ENCODE measurements around the gene VASH2.

DNA sequence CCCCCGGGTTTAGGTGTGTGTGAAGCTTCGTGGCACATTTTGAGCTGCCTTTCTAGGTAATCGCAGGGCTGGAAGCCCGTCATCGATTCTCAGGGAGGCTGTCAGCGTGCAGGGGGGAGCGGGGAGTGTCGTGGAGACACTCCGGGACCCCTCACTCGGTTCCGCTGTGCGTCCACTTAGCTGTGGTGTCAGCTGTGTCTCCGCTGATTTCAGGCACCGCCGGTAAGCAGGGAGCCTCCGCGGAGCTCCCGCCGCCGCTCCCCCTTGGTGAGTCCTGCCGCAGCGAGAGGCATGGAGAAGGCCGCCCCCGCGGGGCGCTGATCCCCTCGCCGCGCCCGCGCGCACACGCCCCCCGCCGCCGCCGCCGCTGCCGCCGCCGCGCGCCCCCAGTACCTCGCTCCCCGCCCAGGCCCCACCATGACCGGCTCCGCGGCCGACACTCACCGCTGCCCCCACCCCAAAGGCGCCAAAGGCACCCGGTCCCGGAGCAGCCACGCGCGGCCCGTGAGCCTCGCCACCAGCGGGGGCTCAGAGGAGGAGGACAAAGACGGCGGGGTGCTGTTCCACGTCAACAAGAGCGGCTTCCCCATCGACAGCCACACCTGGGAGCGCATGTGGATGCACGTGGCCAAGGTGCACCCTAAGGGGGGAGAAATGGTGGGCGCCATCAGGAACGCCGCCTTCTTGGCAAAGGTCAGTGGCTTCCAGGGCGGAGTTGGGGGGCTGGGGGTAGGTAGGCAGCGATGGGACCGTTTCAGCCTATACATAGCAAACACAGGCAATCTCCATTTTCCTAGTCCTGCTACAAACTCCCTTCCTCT, 995 bp downstream of the VASH2 start:
- TF ChIP-seq, protein P1, sequence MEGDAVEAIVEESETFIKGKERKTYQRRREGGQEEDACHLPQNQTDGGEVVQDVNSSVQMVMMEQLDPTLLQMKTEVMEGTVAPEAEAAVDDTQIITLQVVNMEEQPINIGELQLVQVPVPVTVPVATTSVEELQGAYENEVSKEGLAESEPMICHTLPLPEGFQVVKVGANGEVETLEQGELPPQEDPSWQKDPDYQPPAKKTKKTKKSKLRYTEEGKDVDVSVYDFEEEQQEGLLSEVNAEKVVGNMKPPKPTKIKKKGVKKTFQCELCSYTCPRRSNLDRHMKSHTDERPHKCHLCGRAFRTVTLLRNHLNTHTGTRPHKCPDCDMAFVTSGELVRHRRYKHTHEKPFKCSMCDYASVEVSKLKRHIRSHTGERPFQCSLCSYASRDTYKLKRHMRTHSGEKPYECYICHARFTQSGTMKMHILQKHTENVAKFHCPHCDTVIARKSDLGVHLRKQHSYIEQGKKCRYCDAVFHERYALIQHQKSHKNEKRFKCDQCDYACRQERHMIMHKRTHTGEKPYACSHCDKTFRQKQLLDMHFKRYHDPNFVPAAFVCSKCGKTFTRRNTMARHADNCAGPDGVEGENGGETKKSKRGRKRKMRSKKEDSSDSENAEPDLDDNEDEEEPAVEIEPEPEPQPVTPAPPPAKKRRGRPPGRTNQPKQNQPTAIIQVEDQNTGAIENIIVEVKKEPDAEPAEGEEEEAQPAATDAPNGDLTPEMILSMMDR (conservative IDR thresholded peaks at IDR 0.05 in 1 of 2, IDR thresholded peaks at IDR 0.05 in 1 of 2; ENCODE audit: low read depth in 1 of 2, low read length in 2 of 2) = no peak
- peak; percentile 74 for TF ChIP-seq EZH2 (IDR thresholded peaks at IDR 0.05; ENCODE audit: low read length, missing control alignments)

Data from fibroblast of lung (primary cell).